ENCODE results near the gene ZNF853.

Gene ZNF853

GRCh38 chr7:6640246-6640721, 24.9 kb downstream of the ZNF853 start:
- Mint-ChIP-seq H3K4me1 (peaks cover 25% of the 10 kb centered on the region), H3K36me3 (peaks cover 6% of the 10 kb centered on the region), H3K27ac (peak overlapping the region; percentile 76), H3K27me3 (no peaks in the 10 kb centered on the region), H3K9me3 (no peaks in the 10 kb centered on the region), H3K4me3 (no peak overlapping the region)

- Mint-ChIP-seq H3K27me3 (no peaks in the 10 kb centered on the region), H3K4me1 (peaks cover 25% of the 10 kb centered on the region), H3K27ac (peak overlapping the region; percentile 81), H3K9me3 (no peaks in the 10 kb centered on the region), H3K36me3 (peaks cover 6% of the 10 kb centered on the region), H3K4me3 (no peak overlapping the region)
Measured at GRCh38 chr7:6641305-6642035, 26.1 kb downstream of the ZNF853 start.

GRCh38 chr7:6642239-6642839, 26.9 kb downstream of the ZNF853 start:
- H3K27ac Mint-ChIP-seq: no peak overlapping the region
- H3K9me3 Mint-ChIP-seq: no peaks in the 10 kb centered on the region

GRCh38 chr7:6642861-6643640, 27.6 kb downstream of the ZNF853 start:
- peaks cover 22% of the 10 kb centered on the region for H3K4me1 Mint-ChIP-seq
- H3K36me3 Mint-ChIP-seq: peaks cover 7% of the 10 kb centered on the region
- no peak overlapping the region for H3K27ac Mint-ChIP-seq

More at GRCh38 chr7:6642239-6642839, 26.9 kb downstream of the ZNF853 start:
- no peak overlapping the region for H3K4me3 Mint-ChIP-seq
- H3K36me3 Mint-ChIP-seq: peaks cover 7% of the 10 kb centered on the region
- no peaks in the 10 kb centered on the region for H3K27me3 Mint-ChIP-seq
- H3K4me1 Mint-ChIP-seq: peaks cover 25% of the 10 kb centered on the region

DNA sequence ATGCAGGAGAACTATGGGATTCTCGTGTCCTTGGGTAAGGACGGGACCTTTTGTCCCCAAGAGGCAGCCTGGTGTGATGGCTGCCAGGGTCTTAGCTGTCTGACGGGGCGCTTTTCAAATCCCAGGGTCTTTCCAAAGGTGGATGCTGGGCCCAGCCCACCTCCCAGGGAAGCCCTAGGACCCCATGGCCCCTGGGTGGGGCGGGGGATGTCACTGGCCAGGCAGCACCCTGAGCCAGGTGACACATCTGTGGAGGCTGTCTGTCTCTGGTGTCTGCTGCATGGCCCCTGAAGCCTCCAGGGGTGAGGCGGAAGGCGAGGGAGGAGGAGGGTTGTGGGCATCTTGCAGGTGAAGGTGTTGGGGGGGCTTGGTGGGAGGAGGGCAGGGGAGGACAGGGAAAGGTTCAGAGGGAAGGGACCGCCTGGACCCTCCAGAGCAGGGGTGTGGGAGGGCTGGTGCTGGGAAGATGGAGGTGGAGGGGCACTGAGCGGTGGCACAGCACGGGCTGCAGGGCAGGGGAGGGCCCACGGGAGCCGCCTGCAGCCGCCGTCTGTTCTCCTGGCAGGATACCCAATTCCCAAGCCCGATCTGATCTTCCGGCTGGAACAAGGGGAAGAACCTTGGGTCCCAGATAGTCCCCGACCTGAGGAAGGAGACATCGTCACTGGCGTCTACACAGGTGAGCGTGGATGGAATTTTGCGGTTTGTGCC, 28.7 kb downstream of the ZNF853 start:
- no peaks in the 10 kb centered on the region for H3K9me3 Mint-ChIP-seq
- peaks cover 13% of the 10 kb centered on the region for H3K4me1 Mint-ChIP-seq
- peaks cover 8% of the 10 kb centered on the region for H3K36me3 Mint-ChIP-seq
- no peak overlapping the region for H3K27ac Mint-ChIP-seq
- H3K27me3 Mint-ChIP-seq: no peaks in the 10 kb centered on the region
- no peak overlapping the region for H3K4me3 Mint-ChIP-seq

More at GRCh38 chr7:6642861-6643640, 27.6 kb downstream of the ZNF853 start:
- Mint-ChIP-seq H3K4me3 (no peak overlapping the region), H3K27me3 (no peaks in the 10 kb centered on the region), H3K9me3 (no peaks in the 10 kb centered on the region)

GRCh38 chr7:6644728-6645127, 29.3 kb downstream of the ZNF853 start:
- Mint-ChIP-seq H3K9me3 (no peaks in the 10 kb centered on the region), H3K36me3 (peaks cover 7% of the 10 kb centered on the region), H3K4me1 (peaks cover 6% of the 10 kb centered on the region), H3K27ac (no peak overlapping the region), H3K4me3 (no peak overlapping the region), H3K27me3 (no peaks in the 10 kb centered on the region)

DNA sequence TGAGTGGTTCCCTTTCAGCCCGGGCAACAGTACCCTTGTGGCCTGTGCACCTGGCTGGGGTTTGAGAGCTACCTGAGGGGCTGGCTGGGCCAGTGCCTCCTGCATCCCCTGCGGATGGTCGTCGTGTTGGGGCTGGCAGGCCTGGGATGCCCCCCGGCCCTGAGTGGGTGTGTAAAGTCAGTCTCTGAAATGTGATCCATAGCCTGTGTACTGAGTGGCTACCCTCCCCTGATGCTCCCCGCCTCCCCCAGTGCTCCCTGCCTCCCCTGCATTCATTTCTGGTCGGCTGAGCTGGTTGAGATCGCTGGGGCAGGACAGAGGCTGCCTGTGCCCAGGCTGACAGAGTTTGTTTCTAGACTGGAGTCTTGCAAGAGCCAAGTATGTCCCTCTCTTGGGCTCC, 31.1 kb downstream of the ZNF853 start:
- Mint-ChIP-seq H3K9me3 (no peaks in the 10 kb centered on the region), H3K27ac (no peak overlapping the region), H3K4me1 (no peaks in the 10 kb centered on the region), H3K27me3 (no peaks in the 10 kb centered on the region), H3K4me3 (no peak overlapping the region), H3K36me3 (peaks cover 17% of the 10 kb centered on the region)

DNA sequence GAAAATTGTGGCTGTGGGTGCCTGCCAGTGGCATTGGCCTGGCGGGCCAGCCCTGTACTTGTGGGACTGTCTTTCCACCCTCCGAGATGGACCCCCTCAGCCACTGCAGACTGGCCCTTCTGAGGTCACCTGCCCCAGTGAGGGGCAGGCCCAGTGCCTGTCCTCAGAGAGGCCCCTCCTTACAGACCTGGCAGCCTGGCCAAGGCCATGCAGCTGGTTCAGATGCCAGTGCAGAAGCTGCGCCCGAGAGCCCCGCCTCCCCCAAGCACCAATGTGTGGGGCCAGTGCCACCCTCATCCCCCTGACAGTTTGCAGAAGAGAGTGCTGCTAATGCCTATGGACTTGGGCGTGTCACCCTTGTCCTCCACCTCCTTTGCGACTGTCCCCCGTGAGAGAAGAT, 31.7 kb downstream of the ZNF853 start:
- Mint-ChIP-seq H3K36me3 (peaks cover 15% of the 10 kb centered on the region), H3K27ac (no peak overlapping the region), H3K27me3 (no peaks in the 10 kb centered on the region), H3K9me3 (no peaks in the 10 kb centered on the region), H3K4me3 (no peak overlapping the region), H3K4me1 (no peaks in the 10 kb centered on the region)

GRCh38 chr7:6647541-6647940, 32.1 kb downstream of the ZNF853 start:
- Mint-ChIP-seq H3K27ac (no peak overlapping the region), H3K4me3 (no peak overlapping the region), H3K9me3 (no peaks in the 10 kb centered on the region), H3K36me3 (peaks cover 15% of the 10 kb centered on the region), H3K4me1 (no peaks in the 10 kb centered on the region), H3K27me3 (no peaks in the 10 kb centered on the region)

- peaks cover 15% of the 10 kb centered on the region for H3K36me3 Mint-ChIP-seq
- H3K27ac Mint-ChIP-seq: no peak overlapping the region
- H3K27me3 Mint-ChIP-seq: no peaks in the 10 kb centered on the region
- no peaks in the 10 kb centered on the region for H3K4me1 Mint-ChIP-seq
- H3K9me3 Mint-ChIP-seq: no peaks in the 10 kb centered on the region
- no peak overlapping the region for H3K4me3 Mint-ChIP-seq
Measured at GRCh38 chr7:6648066-6648814, 32.8 kb downstream of the ZNF853 start.

DNA sequence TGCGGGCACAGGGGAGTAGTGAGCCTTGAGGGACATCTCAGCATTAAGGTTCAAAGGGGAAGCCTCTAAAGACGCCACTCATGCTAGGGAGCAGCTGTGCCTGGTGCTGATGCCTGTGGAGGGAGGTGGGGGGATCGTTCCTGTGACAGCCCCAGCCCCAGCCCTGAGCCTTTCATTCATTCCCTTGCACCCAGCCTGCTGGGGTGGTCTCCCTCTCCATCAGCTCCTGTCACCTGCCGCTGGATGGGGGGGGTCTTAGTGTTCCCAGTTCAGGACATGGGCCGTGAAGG, 33.4 kb downstream of the ZNF853 start:
- H3K9me3 Mint-ChIP-seq: no peaks in the 10 kb centered on the region
- no peak overlapping the region for H3K4me3 Mint-ChIP-seq
- H3K4me1 Mint-ChIP-seq: no peaks in the 10 kb centered on the region
- H3K27me3 Mint-ChIP-seq: no peaks in the 10 kb centered on the region
- peaks cover 15% of the 10 kb centered on the region for H3K36me3 Mint-ChIP-seq
- H3K27ac Mint-ChIP-seq: no peak overlapping the region

- H3K9me3 Mint-ChIP-seq: no peaks in the 10 kb centered on the region
- H3K27ac Mint-ChIP-seq: no peak overlapping the region
- no peaks in the 10 kb centered on the region for H3K27me3 Mint-ChIP-seq
- peaks cover 15% of the 10 kb centered on the region for H3K36me3 Mint-ChIP-seq
- H3K4me1 Mint-ChIP-seq: no peaks in the 10 kb centered on the region
- no peak overlapping the region for H3K4me3 Mint-ChIP-seq
Measured at GRCh38 chr7:6649241-6649961, 34.0 kb downstream of the ZNF853 start.

- no peaks in the 10 kb centered on the region for H3K9me3 Mint-ChIP-seq
- no peak overlapping the region for H3K4me3 Mint-ChIP-seq
- peaks cover 18% of the 10 kb centered on the region for H3K36me3 Mint-ChIP-seq
- H3K27ac Mint-ChIP-seq: no peak overlapping the region
- no peaks in the 10 kb centered on the region for H3K4me1 Mint-ChIP-seq
- no peaks in the 10 kb centered on the region for H3K27me3 Mint-ChIP-seq
Measured at GRCh38 chr7:6650086-6650485, 34.7 kb downstream of the ZNF853 start.

GRCh38 chr7:6650521-6651011, 35.2 kb downstream of the ZNF853 start:
- Mint-ChIP-seq H3K9me3 (no peaks in the 10 kb centered on the region), H3K27me3 (no peaks in the 10 kb centered on the region), H3K4me1 (no peaks in the 10 kb centered on the region), H3K36me3 (peaks cover 23% of the 10 kb centered on the region), H3K4me3 (no peak overlapping the region), H3K27ac (no peak overlapping the region)

Measured in activated naive CD4-positive, alpha-beta T cell treated with anti-CD3 and anti-CD28 coated beads, Interleukin-2, amount 50 U/mL, for 24 hours (primary cell).